Stimulated activated CD4-positive, alpha-beta T cell treated with anti-CD3 and anti-CD28 coated beads, Interleukin-12 subunit alpha, Interleukin-12 subunit beta, amount 100 ng/mL, for 48 hours (primary cell): ENCODE results near the gene COL5A1.
"Not testable (repeated sequence)": the region's sequence is repeated elsewhere in the genome, so short reads cannot be mapped to it uniquely, and the experiment has no call there.

Experiments
- DNase-seq, 3 donors: peaks; one replicate each; pipeline ENCODE4 v3.0.0-alpha.2; 2020; ENCODE audit warnings: low read depth in 2 of 3, low spot score in 1 of 3

The COL5A1 gene

DNA sequence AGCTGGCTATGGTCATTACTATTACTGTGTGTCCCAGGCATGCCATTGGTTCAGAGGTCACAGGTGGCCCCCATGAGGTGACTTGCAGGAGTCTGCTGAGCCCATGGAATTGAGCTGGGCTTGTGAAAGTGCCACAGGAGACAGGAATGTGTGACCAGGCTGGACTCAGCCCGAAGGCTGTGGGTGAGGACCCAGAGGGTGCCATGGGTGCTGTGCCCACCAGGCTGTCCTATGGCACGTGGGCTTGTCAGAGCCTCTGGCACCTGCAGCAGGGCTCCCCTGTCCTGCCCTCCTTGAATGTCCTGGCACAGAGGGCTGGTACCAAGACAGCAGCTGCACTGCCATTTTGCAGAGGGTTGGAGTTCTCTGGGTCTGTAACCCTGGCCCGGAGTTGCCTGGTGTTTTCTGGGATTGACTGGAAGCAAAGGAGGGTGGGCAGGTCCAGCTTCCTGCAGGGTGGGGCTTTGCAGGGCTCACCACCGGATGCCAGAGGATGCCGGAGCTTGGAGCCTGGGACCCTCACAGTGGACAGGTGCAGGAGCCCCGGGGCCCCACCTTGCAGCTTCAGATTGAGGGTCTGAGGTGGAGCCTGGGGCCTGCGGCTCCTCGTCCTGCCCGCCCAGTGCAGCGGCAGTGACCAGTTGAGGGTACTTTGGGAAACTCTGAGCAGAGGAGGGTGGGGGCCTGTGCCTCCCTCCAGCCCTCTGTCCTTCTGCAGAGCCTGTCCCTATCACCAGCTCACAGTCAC is 14.2 kb downstream of the COL5A1 start:
- DNase-seq: no peak

DNA sequence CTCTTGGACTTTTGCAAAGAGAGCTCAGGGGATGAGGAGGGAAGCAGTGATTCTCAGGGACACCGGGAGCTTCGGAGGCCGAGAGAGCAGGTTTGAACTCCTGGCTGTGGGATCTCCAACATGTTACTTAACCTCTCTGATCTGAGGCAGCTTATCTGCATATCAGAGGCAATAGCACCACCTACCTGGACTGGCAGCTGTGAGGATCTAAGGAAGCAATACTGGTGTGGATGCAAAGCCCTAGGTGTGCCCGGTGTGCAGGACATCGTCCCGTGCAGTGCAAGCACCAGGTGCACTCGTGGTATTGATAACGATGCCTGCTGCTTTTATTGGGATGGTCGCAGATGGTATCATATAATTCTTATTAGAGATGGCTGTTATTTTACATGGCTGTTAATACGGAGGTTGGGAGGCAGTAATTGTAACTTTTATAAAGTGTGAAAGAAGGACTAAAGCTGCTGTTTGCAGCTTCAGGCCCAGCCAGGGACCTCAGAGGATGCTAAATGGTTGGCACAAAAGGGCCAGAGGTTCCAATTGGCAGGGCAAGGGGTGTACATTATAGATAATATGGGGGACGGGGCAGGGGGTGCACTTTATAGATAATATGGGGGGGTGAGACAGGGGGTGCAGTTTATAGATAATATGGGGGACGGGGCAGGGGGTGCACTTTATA is 14.9 kb downstream of the COL5A1 start:
- no peak for DNase-seq

GRCh38 chr9:134657666-134658377 is 16.2 kb downstream of the COL5A1 start:
- no peak for DNase-seq

GRCh38 chr9:134658378-134658955 is 16.9 kb downstream of the COL5A1 start:
- DNase-seq: no peak

- no peak for DNase-seq
Measured at GRCh38 chr9:134659688-134660131, 18.1 kb downstream of the COL5A1 start.

DNA sequence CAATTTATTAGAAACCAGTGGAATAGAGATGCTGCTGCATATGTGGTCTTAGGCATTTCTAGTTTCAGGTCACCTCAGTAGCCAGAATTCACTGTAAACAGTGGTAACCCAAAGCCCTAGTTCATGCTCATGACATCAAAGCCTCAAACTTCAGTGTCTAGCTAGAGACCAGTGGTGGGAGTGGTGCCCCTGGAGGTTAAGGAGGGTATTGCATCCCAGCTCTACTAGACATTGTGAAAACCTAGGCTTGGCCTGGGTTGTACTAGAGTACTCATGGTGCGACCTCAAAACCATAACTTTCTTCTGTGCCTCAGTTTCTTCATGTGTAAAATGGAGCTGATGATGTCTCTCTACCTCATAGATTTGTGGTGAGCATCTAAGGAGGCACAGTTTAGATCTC is 18.8 kb downstream of the COL5A1 start:
- DNase-seq: peak in 1 of 3 donors; percentile 7

DNA sequence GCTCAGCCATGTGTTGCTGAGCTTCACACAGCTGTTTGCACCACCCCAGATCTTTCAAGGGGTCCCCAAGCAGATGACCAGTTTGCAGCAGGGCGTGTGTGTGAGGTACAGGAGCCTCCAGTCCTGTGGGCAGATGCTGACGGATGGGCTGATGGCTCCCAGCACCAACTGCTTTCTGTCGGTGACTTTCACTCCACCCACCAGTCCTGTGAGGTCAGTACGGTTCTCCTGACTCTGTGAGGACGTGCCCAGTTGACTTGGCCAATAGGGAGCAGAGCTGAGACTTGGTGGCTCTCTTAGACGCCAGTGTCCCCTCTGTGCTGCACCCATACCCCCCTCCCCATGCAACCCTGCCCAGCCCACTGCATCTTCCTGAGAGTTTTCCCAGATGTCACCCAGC is 19.7 kb downstream of the COL5A1 start:
- no peak for DNase-seq

DNA sequence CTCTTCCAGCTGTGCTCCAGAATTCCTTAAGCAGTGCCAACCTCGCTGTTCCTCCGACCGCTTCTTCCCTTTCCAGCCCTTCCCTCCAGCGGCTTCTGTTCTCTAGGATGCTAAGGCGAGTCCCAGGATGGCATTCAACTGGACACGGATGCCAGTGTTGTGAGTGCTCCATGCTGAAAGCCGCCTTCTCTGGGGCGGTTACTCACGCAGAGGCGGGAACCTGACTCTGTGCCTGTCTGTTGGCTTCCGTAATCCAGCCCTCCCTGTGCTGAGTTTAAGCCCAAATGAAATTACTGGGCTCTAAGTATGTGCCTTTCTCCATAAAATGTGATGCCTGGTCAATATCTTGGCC is 20.2 kb downstream of the COL5A1 start:
- DNase-seq: no peak

GRCh38 chr9:134662143-134662876 is 20.7 kb downstream of the COL5A1 start:
- DNase-seq: no peak

- no peak for DNase-seq
Measured at GRCh38 chr9:134663084-134663483, 21.5 kb downstream of the COL5A1 start.

GRCh38 chr9:134663753-134664415 is 22.3 kb downstream of the COL5A1 start:
- no peak for DNase-seq

DNA sequence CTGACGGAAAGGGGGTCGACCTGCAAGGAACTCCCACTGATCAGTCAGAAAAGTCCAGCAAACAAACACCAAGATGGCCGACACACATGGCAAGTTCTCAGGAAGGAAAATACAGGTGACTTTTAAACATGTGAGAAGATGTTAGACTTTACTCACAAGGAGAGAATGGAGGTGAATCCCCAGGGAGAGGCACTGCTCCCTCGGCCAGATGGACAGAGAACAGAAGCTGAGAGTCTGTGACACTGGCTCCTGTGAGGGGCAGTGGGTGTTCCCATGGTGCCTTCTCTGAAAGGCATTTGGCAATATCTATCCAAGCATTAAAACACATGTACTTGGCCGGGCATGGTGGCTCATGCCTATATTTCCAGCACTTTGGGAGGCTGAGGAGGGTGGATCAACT is 22.8 kb downstream of the COL5A1 start:
- no peak for DNase-seq

GRCh38 chr9:134666208-134666607 is 24.6 kb downstream of the COL5A1 start:
- no peak for DNase-seq

- DNase-seq: no peak
Measured at GRCh38 chr9:134666831-134667230, 25.2 kb downstream of the COL5A1 start.

DNA sequence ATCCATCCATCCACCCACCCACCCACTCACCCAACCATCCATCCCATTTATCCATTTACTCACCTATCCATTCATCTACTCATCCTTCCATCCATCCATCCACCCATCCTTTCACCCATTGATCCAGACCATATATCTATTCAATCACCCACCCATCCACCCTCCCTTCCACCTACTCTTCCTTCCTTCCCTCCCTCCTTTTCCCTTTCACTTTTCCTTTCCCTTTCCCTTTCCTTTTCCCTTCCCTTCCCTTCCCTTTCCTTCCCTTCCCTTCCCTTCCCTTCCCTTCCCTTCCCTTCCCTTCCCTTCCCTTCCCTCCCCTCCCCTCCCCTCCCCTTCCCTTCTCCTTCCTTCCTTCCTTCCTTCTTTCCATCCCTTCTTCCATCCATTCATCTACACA is 27.4 kb downstream of the COL5A1 start:
- DNase-seq: not testable (repeated sequence)

DNA sequence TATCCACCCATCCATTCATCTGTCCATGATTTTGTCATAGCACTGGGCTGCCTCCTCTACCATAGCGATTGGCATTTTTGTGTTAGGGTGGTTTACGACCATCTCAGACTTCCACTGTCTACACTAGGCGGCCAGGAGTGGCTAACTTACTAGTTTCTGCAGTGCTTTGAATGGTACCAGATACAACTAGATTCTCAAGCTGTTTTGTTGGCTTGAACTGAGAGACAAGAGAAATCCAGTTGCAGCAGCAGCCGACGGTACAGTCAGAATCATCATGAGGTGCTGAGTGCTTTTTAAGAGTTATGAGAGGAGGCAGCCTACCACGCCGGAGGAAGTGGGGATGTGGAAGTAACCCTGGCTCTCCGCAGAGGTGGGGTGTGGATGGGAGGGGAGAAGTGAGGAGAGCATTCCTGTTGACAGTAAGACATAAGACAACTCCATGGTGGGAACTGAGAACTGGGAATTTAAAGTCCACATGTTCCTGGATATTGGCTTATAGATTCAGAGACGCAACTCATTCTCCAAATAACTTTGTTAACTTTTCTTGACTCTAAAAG is 27.9 kb downstream of the COL5A1 start:
- DNase-seq: no peak

DNA sequence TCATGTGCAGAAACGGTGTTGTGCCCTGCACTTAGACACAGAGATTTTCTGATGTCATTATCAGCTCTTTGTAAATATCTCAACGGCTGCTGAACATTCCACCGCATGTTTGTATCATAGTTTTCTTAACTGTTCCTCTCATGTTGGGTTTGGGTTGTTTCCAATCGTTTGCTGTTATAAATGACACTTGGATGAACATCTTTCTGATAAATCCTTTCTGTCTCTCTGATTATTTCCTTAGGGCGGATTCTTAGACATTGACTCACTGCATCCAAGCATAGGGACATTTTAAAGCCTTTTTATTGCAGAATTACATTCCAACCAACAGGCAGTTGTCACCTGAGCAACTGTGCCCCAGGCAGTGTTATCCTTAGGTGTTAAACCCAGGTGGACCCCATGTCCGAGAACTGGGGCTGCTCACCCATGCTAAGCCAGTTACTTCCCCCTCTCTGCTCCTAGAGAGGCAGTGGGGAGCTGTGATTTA is 28.5 kb downstream of the COL5A1 start:
- DNase-seq: no peak

- no peak for DNase-seq
Measured at GRCh38 chr9:134670851-134671281, 29.3 kb downstream of the COL5A1 start.

GRCh38 chr9:134671341-134672113 is 29.9 kb downstream of the COL5A1 start:
- DNase-seq: no peak
